GM19193 (cell line): ENCODE measurements around the gene IKZF2.

Experiments used
- POLR2A ChIP-seq: IDR thresholded peaks from 4 replicates; pipeline ENCODE4 v1.6.1; 2011; ENCODE audit not compliant: insufficient read depth, insufficient read length; ENCODE audit errors: extremely low read depth

IKZF2 gene

GRCh38 chr2:213090772-213091171 lies 60.6 kb downstream of the IKZF2 start:
- no peak for TF ChIP-seq POLR2A

GRCh38 chr2:213089438-213089837 lies 62.0 kb downstream of the IKZF2 start:
- TF ChIP-seq POLR2A = no peak

- no peak for TF ChIP-seq POLR2A
Observed at GRCh38 chr2:213087040-213087439, 64.4 kb downstream of the IKZF2 start.

- no peak for TF ChIP-seq POLR2A
Observed at GRCh38 chr2:213086571-213086970, 64.8 kb downstream of the IKZF2 start.

- no peak for TF ChIP-seq POLR2A
Observed at GRCh38 chr2:213086050-213086449, 65.4 kb downstream of the IKZF2 start.

- no peak for TF ChIP-seq POLR2A
Observed at GRCh38 chr2:213085538-213085937, 65.9 kb downstream of the IKZF2 start.

- no peak for TF ChIP-seq POLR2A
Observed at GRCh38 chr2:213084261-213084660, 67.2 kb downstream of the IKZF2 start.

- TF ChIP-seq POLR2A = no peak
Observed at GRCh38 chr2:213080969-213081617, 70.3 kb downstream of the IKZF2 start.

GRCh38 chr2:213079756-213080155 lies 71.7 kb downstream of the IKZF2 start:
- TF ChIP-seq POLR2A = no peak

GRCh38 chr2:213078686-213079085 lies 72.7 kb downstream of the IKZF2 start:
- no peak for TF ChIP-seq POLR2A

- no peak for TF ChIP-seq POLR2A
Observed at GRCh38 chr2:213069531-213069930, 81.9 kb downstream of the IKZF2 start.

GRCh38 chr2:213068676-213069359 lies 82.6 kb downstream of the IKZF2 start:
- TF ChIP-seq POLR2A = no peak

- TF ChIP-seq POLR2A = no peak
Observed at GRCh38 chr2:213067888-213068287, 83.5 kb downstream of the IKZF2 start.

- no peak for TF ChIP-seq POLR2A
Observed at GRCh38 chr2:213066443-213066743, 85.0 kb downstream of the IKZF2 start.

- TF ChIP-seq POLR2A = no peak
Observed at GRCh38 chr2:213065583-213066442, 85.6 kb downstream of the IKZF2 start.

- no peak for TF ChIP-seq POLR2A
Observed at GRCh38 chr2:213064099-213064498, 87.3 kb downstream of the IKZF2 start.

GRCh38 chr2:213057977-213058376 lies 93.4 kb downstream of the IKZF2 start:
- TF ChIP-seq POLR2A = no peak

- no peak for TF ChIP-seq POLR2A
Observed at GRCh38 chr2:213046431-213046830, 105.0 kb downstream of the IKZF2 start.
